Transverse colon (tissue), 4 donors: ENCODE results near the gene INPP4B. TPM values are rescaled to one million over a fixed set of nuclear protein-coding genes. Genes with fewer than 3 reads are reported as not detected.

Experiments
- DNase-seq: peaks from one replicate; pipeline ENCODE4 v3.0.0-alpha.2; 2019
- H3K27ac ChIP-seq, 4 donors: fragments of 200-600 bp; sonication (generic); 2 replicates each; pipeline ENCODE4 v1.5.1; 2016 to 2018; ENCODE audit warnings: inconsistent platforms in 4 of 4
- H3K27me3 ChIP-seq: fragments of 200-600 bp; sonication (generic); 2 replicates; pipeline ENCODE4 v1.5.1; 2017; ENCODE audit warnings: inconsistent platforms
- H3K36me3 ChIP-seq, 4 donors: fragments of 200-600 bp; sonication (generic); 2 replicates each; pipeline ENCODE4 v1.5.1; 2017 to 2019; ENCODE audit warnings: inconsistent platforms in 4 of 4
- H3K4me1 ChIP-seq, 4 donors: fragments of 200-600 bp; sonication (generic); 2 replicates each; pipeline ENCODE4 v1.5.1; 2017 to 2020; ENCODE audit warnings: inconsistent platforms in 4 of 4
- H3K4me3 ChIP-seq, 4 donors: fragments of 200-600 bp; sonication (generic); 1 replicate in 1 of 4; 2 replicates in 3 of 4; pipeline versions ENCODE4 v1.5.1 to v1.6.1; 2017 to 2019; ENCODE audit warnings: inconsistent platforms in 4 of 4
- H3K9me3 ChIP-seq, 2 donors: fragments of 200-600 bp; sonication (generic); 2 replicates each; pipeline ENCODE4 v1.5.1; 2017 to 2019; ENCODE audit warnings: inconsistent platforms in 2 of 2
- CTCF ChIP-seq, 5 experiments: fragments of 200-600 bp in 3 of 5; fragments of 450-650 bp in 2 of 5; sonication (generic) in 3 of 5; IDR thresholded peaks; 1 replicate in 2 of 5; 2 replicates in 3 of 5; pipeline ENCODE4 v1.5.1; 2016 to 2017; ENCODE audit warnings: antibody characterized with exemption in 5 of 5, inconsistent platforms in 3 of 5, mild to moderate bottlenecking in 2 of 5, moderate library complexity in 1 of 5
- EP300 ChIP-seq: sonication (generic); formaldehyde crosslinking; IDR thresholded peaks from one replicate; pipeline ENCODE4 v1.6.1; 2017; ENCODE audit warnings: antibody characterized with exemption, low read depth
- POLR2A ChIP-seq: fragments of 450-650 bp; IDR thresholded peaks from one replicate; pipeline ENCODE4 v1.6.1; 2016; ENCODE audit warnings: antibody characterized with exemption, mild to moderate bottlenecking, moderate library complexity
- POLR2AphosphoS5 ChIP-seq, 3 donors: sonication (generic); formaldehyde crosslinking; IDR thresholded peaks; one replicate each; pipeline ENCODE4 v1.6.1; 2016; ENCODE audit warnings: antibody characterized with exemption in 3 of 3
- WGBS, 2 donors: methylation state at CpG; one replicate each; pipeline ENCODE4 v1.1.5; 2018; ENCODE audit warnings: low coverage in 1 of 2; 5-methylcytosine and 5-hydroxymethylcytosine counted together
- in situ Hi-C, 4 donors: fragments of 200-750 bp; cut with MboI; loops; one replicate each; pipeline versions ENCODE4 v1.15.0 to v1.15.1; 2017; ENCODE audit warnings: low sequenced_read_pairs in 3 of 4, low pct_ligation_motif_present in 1 of 4, low pct_unique_long_range_greater_than_20kb in 1 of 4
- intact Hi-C: fragments of 100-400 bp; cut with DNase I; formaldehyde crosslinking; loops from one replicate; pipeline ENCODE4 v1.15.1; 2023; ENCODE audit warnings: low total_unique reads
- total RNA-seq, 4 donors: library from RNA; depleted of rRNA; stranded (reverse); fragments of >200 nt; gene quantifications; one replicate each; pipeline ENCODE4 v1.1.0, GENCODE V29; 2016

Gene INPP4B
- total RNA-seq, 4 donors from 2014 or later = 18.3 to 33.8 (median 31.4) TPM

- intact Hi-C loops (no loop called here), in situ Hi-C loops (no loop called here)
- Histone ChIP-seq H3K27me3 (no peaks in the 10 kb centered on the region), H3K4me1 (no peaks in the 10 kb centered on the region), H3K27ac (no peak overlapping the region), H3K9me3 (no peaks in the 10 kb centered on the region), H3K4me3 (no peak overlapping the region), H3K36me3 (no peaks in the 10 kb centered on the region)
- no peak for DNase-seq
- TF ChIP-seq CTCF (IDR thresholded peaks at IDR 0.05) = no peak
- no peak for TF ChIP-seq POLR2A
- no peak for TF ChIP-seq EP300
- TF ChIP-seq POLR2AphosphoS5 (IDR thresholded peaks at IDR 0.05) = no peak
These were observed 745.2 kb downstream of the INPP4B start for GRCh38 chr4:142100941-142101340.

GRCh38 chr4:142098900-142099545 is 747.1 kb downstream of the INPP4B start:
- intact Hi-C loops = no loop called here
- DNase-seq = no peak
- WGBS, 2 donors = 74 to 75% methylated on average over 1 of the region's 1 CpG
- no peaks in the 10 kb centered on the region for H3K4me1 ChIP-seq
- H3K27ac ChIP-seq = no peak overlapping the region
- in situ Hi-C loops = no loop called here
- TF ChIP-seq CTCF (IDR thresholded peaks at IDR 0.05) (no peak), POLR2AphosphoS5 (IDR thresholded peaks at IDR 0.05) (no peak), POLR2A (no peak), EP300 (no peak)
- H3K27me3 ChIP-seq = no peaks in the 10 kb centered on the region
- no peaks in the 10 kb centered on the region for H3K36me3 ChIP-seq
- no peak overlapping the region for H3K4me3 ChIP-seq
- no peaks in the 10 kb centered on the region for H3K9me3 ChIP-seq

- Histone ChIP-seq H3K36me3 (no peaks in the 10 kb centered on the region), H3K4me3 (no peak overlapping the region), H3K4me1 (peaks cover 0 to under 1% (median 0%) of the 10 kb centered on the region in 4 donors), H3K27me3 (no peaks in the 10 kb centered on the region), H3K9me3 (no peaks in the 10 kb centered on the region), H3K27ac (no peak overlapping the region)
- intact Hi-C loops = no loop called here
- no peak for DNase-seq
- 73 to 76% methylated on average over 3 of the region's 3 CpGs for WGBS, 2 donors
- TF ChIP-seq EP300 = no peak
- in situ Hi-C loops = no loop called here
These were observed 747.7 kb downstream of the INPP4B start for GRCh38 chr4:142098380-142098779.

- TF ChIP-seq EP300 (no peak), POLR2AphosphoS5 (IDR thresholded peaks at IDR 0.05) (no peak), CTCF (IDR thresholded peaks at IDR 0.05) (no peak), POLR2A (no peak)
- Histone ChIP-seq H3K27me3 (no peaks in the 10 kb centered on the region), H3K36me3 (no peaks in the 10 kb centered on the region), H3K9me3 (no peaks in the 10 kb centered on the region), H3K4me1 (peaks cover 0 to 4% (median 0%) of the 10 kb centered on the region in 4 donors), H3K27ac (no peak overlapping the region), H3K4me3 (no peak overlapping the region)
- in situ Hi-C loops = no loop called here
- no peak for DNase-seq
- intact Hi-C loops = no loop called here
- 96 to 98% methylated on average over 3 of the region's 3 CpGs for WGBS, 2 donors
These were observed 749.1 kb downstream of the INPP4B start for GRCh38 chr4:142097015-142097414.
